CD1c-positive myeloid dendritic cell (primary cell): ENCODE results near the gene POLE2.
"Not testable (repeated sequence)": the region's sequence is repeated elsewhere in the genome, so short reads cannot be mapped to it uniquely, and the experiment has no call there.

ENCODE experiments used
- DNase-seq: peaks from one replicate; pipeline ENCODE4 v3.0.0-alpha.2; 2016; ENCODE audit errors: extremely low spot score

The POLE2 gene

GRCh38 chr14:49659526-49660455 lies 28.2 kb downstream of the POLE2 start:
- DNase-seq = no peak

GRCh38 chr14:49657500-49657899 lies 30.5 kb downstream of the POLE2 start:
- not testable (repeated sequence) for DNase-seq

DNA sequence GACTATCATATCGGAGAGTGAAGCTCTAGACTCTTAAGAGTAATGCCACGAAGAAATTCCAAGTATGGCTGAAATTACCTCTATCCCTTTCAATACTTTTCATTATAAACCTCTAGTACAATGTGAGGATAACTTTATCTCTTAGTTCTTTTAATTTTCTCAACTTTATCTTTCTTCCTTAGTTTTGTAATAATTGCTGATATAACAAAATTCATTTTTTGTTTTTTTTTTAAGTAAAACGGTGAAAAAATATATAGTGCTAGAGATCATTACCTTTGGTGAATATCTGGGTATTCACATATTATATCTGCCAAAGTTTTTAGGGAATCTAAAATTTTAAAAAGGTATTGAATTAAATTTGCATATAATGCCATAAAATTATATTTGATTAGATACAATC lies 33.5 kb downstream of the POLE2 start:
- DNase-seq = no peak

DNA sequence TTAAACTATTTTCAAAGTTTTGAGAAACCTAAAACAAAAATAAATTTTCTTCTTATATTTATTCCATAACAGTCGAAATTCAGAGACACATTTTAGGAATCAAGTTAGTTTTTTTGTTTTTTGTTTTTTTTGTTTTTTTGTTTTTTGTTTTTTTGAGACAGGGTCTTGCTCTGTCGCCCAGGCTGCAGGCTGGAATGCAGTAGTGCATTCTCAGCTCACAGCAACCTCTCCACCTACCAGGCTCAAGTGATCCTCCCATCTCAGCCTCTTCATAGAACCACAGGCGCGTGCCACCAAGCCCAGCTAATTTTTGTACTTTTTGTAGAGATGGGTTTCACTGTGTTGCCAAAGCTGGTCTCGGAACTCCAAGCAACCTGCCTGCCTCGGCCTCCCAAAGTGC lies 34.5 kb downstream of the POLE2 start:
- no peak for DNase-seq

DNA sequence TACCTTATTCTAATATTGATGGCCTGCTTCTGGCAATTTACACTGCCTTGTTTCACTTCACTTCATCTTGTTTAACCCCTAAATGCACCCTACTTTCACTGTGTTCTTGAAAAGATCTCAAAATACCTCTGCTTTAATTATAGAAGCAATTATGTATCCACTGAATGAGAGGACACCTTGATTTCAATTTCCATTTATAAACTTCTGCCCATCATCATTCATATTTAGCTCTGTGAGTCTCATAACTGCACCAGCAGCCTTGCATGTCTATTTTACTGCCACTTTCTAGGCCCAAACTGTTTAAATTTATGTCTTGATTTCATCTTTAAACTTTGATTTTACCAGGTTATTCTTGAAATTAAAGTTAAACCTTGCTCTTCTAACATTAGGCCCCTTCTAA lies 45.9 kb downstream of the POLE2 start:
- DNase-seq = no peak

DNA sequence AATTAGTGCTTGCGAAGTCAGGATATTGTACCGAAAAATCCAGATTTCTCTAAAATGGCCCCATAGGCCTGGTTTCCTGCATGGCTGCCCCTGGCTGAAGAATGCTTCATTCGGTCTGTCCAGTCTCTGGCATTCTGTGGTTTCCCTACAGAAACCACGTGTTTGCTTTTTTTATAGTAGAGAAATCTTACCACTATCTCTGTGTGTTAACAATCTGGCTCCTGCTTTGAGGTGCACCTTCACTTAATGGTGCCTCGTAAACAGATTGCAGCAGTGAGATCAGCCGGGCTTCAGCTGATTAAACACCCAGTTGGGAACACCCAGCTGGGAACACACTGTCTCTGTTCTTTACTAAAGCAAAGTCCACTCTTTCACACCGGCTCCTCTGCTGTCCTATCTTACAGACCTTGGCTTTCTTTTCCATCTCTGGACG lies 46.3 kb downstream of the POLE2 start:
- DNase-seq = no peak

GRCh38 chr14:49640540-49641417 lies 47.2 kb downstream of the POLE2 start:
- no peak for DNase-seq

DNA sequence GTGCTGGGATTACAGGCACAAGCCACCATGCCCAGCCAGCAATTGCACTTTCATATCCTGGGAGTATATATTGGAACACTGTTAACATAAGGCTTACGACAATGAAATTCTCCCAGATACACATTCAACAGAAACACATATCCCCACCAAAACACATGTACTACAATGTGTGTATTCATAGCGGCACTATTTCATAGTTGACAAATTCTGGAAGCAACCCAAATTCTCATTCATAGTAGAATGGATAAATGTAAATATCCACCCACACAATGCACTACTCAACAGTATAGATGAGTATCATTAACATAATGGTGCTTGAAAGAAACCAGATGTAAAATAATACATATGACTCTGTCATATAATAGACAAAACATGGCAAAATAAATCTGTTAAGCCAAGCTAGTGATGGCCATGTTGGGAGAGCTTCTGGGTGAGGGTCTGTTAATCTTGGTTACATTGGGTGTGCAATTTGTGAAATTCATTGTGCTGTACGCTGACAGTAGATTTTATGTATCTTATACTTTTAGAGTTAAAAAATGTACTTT lies 50.4 kb downstream of the POLE2 start:
- DNase-seq = no peak

DNA sequence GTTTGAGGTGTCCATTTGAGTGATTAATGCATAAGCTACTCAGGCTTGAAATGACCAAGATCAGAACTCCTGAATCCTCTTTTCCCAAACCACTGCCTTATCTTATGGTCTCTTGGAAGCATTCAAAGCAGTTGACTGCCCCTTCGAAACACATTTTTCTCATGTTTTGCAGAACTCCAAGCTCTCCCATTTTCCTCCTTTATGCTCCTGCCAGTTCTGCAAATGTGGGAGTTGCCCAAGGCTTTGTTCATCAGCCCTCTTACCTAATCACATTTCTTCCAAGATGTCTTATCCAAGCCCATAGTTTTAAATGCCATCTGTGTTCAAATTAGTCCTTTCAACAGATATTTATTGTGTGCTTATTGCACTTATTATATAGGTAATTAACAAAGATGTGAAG lies 51.1 kb downstream of the POLE2 start:
- no peak for DNase-seq

- peak; percentile 69 for DNase-seq
Measured at GRCh38 chr14:49634547-49635334, 53.3 kb downstream of the POLE2 start, which contains the start of gene DNAAF2. Gene DNAAF2, minus strand, starts transcription at chr14:49635244. Its CDS starts 95 bp downstream, at chr14:49635149.

GRCh38 chr14:49633640-49634546 lies 54.1 kb downstream of the POLE2 start:
- peak; percentile 97 for DNase-seq

DNA sequence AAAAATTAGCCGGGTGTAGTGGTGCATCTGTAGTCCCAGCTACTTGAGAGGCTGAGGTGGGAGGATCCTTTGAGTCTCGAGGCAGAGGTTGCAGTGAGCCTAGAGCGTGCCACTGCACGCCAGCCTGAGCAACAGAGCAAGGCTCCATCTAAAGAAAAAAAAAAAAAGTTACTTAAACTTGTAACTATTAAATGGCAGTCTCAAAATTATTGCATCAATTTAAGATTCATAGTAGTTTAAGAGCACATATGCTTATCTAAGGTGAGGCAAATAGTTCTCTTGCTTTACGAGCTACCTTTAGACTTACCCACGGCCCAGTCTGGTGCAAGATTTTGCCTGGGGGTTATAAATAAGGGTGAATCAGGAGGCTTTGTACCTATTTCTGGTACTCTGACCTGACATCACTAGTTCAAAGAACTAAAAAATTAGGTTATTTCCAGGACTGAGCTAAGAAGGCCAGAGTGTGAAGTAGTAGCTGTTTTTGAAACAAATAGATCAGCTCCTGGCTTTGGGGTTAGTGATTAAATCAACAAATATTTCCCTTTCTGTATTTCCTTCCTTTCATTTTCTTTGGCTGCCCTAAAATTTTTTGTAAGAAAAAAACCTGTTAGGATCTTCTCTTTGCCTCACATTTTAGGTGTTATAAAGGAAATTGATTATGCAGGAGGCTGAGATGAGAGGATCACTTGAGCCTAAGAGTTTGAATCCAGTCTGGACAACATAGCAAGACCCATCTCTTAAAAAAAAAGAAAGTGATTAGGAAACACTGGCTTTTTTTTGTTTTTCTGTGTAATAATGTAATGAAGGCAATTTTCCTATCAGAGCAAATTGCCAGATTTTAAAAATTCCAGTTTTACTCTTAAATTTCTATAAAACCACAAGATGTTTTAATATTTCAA lies 63.8 kb downstream of the POLE2 start:
- no peak for DNase-seq

GRCh38 chr14:49623387-49623786 lies 64.6 kb downstream of the POLE2 start:
- DNase-seq = no peak

DNA sequence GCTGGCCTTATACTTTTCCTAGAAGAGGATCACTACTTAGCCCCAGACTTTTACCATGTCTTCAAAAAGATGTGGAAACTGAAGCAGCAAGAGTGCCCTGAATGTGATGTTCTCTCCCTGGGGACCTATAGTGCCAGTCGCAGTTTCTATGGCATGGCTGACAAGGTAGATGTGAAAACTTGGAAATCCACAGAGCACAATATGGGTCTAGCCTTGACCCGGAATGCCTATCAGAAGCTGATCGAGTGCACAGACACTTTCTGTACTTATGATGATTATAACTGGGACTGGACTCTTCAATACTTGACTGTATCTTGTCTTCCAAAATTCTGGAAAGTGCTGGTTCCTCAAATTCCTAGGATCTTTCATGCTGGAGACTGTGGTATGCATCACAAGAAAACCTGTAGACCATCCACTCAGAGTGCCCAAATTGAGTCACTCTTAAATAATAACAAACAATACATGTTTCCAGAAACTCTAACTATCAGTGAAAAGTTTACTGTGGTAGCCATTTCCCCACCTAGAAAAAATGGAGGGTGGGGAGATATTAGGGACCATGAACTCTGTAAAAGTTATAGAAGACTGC lies 65.9 kb downstream of the POLE2 start:
- no peak for DNase-seq

DNA sequence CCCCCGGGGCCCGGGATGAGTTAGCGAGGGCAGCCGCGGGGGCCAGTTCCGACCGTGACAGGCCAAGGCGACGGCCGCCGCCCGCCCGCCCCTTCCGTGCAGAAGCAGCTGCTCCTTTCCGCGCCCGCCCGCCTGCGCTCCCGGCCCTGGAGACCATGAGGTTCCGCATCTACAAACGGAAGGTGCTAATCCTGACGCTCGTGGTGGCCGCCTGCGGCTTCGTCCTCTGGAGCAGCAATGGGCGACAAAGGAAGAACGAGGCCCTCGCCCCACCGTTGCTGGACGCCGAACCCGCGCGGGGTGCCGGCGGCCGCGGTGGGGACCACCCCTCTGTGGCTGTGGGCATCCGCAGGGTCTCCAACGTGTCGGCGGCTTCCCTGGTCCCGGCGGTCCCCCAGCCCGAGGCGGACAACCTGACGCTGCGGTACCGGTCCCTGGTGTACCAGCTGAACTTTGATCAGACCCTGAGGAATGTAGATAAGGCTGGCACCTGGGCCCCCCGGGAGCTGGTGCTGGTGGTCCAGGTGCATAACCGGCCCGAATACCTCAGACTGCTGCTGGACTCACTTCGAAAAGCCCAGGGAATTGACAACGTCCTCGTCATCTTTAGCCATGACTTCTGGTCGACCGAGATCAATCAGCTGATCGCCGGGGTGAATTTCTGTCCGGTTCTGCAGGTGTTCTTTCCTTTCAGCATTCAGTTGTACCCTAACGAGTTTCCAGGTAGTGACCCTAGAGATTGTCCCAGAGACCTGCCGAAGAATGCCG lies 66.7 kb downstream of the POLE2 start:
- DNase-seq = peak; percentile 90

DNA sequence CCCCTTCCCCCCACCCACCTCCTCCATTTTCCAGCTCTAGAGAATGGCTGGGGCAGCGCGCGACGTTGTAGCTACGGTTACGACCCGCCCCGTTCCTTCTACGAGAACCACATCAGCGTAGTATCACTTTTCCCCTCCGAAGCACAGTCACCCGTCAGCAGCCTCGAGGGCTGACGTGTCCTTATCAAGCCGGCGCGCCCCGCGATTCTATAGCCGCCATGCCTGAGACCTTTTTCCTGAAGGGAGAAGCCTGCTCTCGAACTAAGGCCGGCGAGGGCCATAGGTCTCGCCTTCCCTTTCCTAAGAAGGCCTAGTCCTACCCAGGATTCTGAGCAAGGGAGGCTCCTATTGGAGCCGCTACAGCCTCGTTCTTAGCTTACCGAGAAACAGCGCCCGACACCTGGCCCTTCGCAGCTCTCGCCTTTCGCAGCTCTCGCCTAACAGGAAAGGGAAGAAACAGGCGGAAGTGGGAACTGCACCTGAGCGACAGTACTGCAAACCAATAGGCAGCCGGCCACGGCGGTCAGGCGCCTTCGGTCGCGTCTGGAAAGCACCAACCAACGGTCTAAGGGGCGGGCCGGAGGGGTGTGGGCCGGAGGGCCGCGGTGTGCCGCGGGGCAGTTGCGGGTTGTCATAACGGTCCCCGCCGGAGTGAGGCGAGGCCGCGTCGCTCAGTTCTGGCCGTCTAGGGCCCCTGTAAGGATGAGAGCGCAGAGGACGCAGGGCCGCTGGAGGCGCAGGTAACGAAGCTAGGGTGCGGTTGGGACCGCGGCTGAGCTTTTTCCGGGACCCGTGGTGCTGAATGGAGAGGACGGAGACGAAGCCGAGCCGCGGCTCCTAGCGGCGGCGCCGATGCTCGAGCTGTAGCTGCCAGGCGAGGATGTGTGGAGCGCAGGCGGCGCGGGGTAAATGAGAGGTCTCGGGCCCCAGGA lies 67.6 kb downstream of the POLE2 start, which contains the start of the genes MGAT2 and RPL36AL:
TSS of gene MGAT2 (plus strand) at position 618 of the 932 bp plus-strand sequence. CDS start 470 bp downstream, outside the sequence.
TSS of gene RPL36AL (minus strand) at position 445 of the 932 bp plus-strand sequence. CDS start 1,522 bp downstream, outside the sequence.
- DNase-seq = peak; percentile 98

DNA sequence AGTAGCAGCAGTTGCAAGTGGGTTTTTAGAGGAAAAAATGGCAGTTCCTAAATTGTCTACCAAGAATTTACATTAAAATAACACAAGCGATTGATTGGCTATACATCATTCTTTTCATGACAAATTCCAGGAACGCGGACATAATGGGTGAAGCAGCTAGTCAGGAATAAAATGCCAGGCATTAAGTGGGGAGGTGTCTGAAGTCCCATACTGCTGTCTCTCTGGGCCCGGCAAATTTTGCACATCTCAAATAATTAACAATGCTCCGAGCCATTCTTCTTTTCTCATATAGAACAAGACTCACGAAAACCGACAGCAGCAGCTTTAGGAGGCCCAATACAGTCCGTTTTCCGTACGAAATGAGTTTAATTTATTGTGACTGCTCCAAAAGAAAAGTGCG lies 68.3 kb downstream of the POLE2 start:
- DNase-seq = no peak
